Karpas-422 (cell line): ENCODE data around the gene MROH2B. TPM values are rescaled to one million over a fixed set of nuclear protein-coding genes. Genes with fewer than 3 reads are reported as not detected.

Experiments
- DNase-seq: peaks from one replicate; pipeline ENCODE4 v3.0.0-alpha.2; 2015
- H2AFZ ChIP-seq: fragments of 200-600 bp; sonication (generic); 2 replicates; pipeline ENCODE4 v1.6.1; 2014; ENCODE audit warnings: antibody characterized with exemption, low read length, mixed read lengths
- H3K27ac ChIP-seq: fragments of 200-600 bp; sonication (generic); 2 replicates; pipeline ENCODE4 v1.5.1; 2014; ENCODE audit warnings: mild to moderate bottlenecking, low read length, moderate library complexity
- H3K27me3 ChIP-seq: fragments of 200-600 bp; sonication (generic); 2 replicates; pipeline ENCODE4 v1.6.1; 2014; ENCODE audit warnings: low read length, mixed read lengths
- H3K36me3 ChIP-seq: fragments of 200-600 bp; sonication (generic); 2 replicates; pipeline ENCODE4 v1.6.1; 2014; ENCODE audit warnings: low read length, mixed read lengths; ENCODE audit not compliant: insufficient read depth
- H3K4me1 ChIP-seq: fragments of 200-600 bp; sonication (generic); 2 replicates; pipeline ENCODE4 v1.6.1; 2014; ENCODE audit warnings: mild to moderate bottlenecking, low read length, mixed read lengths
- H3K4me2 ChIP-seq: fragments of 200-600 bp; sonication (generic); 2 replicates; pipeline ENCODE4 v1.6.1; 2014; ENCODE audit warnings: low read length, low read depth, mild to moderate bottlenecking; ENCODE audit not compliant: poor library complexity, severe bottlenecking
- H3K4me3 ChIP-seq: fragments of 200-600 bp; sonication (generic); 2 replicates; pipeline ENCODE4 v1.5.1; 2014; ENCODE audit warnings: mild to moderate bottlenecking, antibody characterized with exemption, low read length, mixed read lengths
- H3K79me2 ChIP-seq: fragments of 200-600 bp; sonication (generic); 2 replicates; pipeline ENCODE4 v1.6.1; 2014; ENCODE audit warnings: mild to moderate bottlenecking, low read length, mixed read lengths
- H3K9ac ChIP-seq: fragments of 200-600 bp; sonication (generic); 2 replicates; pipeline ENCODE4 v1.6.0; 2014; ENCODE audit warnings: low read length
- H3K9me2 ChIP-seq: fragments of 200-600 bp; sonication (generic), shearing (Covaris generic); replicated peaks from 2 replicates; pipeline ENCODE4 v1.6.0; 2014; ENCODE audit warnings: mild to moderate bottlenecking, low read length, moderate library complexity; ENCODE audit not compliant: insufficient read depth
- H3K9me3 ChIP-seq: fragments of 300-700, 200-600 bp; sonication (generic); 2 replicates; pipeline ENCODE4 v1.6.1; 2014; ENCODE audit warnings: low read length, mixed read lengths
- H4K20me1 ChIP-seq: fragments of 200-600 bp; sonication (generic); 2 replicates; pipeline ENCODE4 v1.6.1; 2014; ENCODE audit warnings: mild to moderate bottlenecking, antibody characterized with exemption, low read length, low read depth; ENCODE audit not compliant: insufficient read depth
- total RNA-seq: library from RNA; depleted of rRNA; stranded (reverse); fragments of >200 nt; shearing (Covaris generic); gene quantifications from 2 replicates; pipeline ENCODE4 v1.2.3, GENCODE V29; 2014; ENCODE audit warnings: low replicate concordance

Gene MROH2B
- total RNA-seq, 1 experiment from 2014 or later, result not detected

DNA sequence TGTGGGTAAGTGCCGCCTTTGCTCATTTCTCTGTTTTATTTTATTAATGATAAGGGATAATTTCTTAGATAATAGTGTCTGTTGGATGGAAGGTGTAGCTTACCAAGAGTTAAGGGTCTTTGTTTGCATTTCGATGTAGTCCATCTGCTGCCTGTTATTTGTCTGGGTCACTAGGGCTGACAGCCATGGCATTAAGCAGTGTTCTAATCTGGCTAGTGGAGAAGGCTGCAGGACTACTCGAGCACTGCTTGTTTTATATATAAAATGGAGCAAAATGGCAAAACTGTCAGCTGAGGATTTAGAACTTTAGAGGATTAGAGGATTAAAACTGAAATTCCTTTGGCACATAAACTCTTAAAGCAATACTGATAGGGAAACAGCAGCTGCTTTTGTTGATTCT lies 94.3 kb downstream of the MROH2B start:
- H3K79me2 ChIP-seq, result no peaks in the 10 kb centered on the region
- no peaks in the 10 kb centered on the region for H3K9me3 ChIP-seq
- H3K9ac ChIP-seq, result no peak overlapping the region
- no peaks in the 10 kb centered on the region for H3K36me3 ChIP-seq
- H2AFZ ChIP-seq, result no peak overlapping the region
- H3K4me3 ChIP-seq, result no peak overlapping the region
- H3K27me3 ChIP-seq, result no peaks in the 10 kb centered on the region
- no peak overlapping the region for H3K27ac ChIP-seq
- no peak overlapping the region for H3K4me2 ChIP-seq
- no peaks in the 10 kb centered on the region for H4K20me1 ChIP-seq
- H3K9me2 ChIP-seq, result no peaks in the 10 kb centered on the region
- no peak for DNase-seq
- no peaks in the 10 kb centered on the region for H3K4me1 ChIP-seq

DNA sequence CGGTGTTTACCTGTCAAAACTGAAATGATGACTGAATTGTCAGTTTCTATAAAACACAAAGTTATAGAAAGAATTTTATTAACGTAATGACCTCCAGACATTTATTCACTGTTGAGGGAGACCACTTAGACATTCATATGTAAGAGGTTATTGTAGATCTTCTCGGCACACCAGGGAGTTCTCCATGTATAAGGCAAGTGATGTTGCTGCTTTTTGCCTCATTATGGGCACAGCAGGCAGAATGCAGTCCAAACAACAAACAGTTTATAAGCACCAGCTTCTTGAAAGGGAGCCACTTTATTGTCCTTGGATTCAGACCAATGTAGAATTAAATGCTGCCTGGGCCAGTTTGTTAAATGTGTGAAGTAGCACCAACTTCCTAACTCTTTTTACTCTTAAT lies 95.1 kb downstream of the MROH2B start:
- no peaks in the 10 kb centered on the region for H4K20me1 ChIP-seq
- H3K4me3 ChIP-seq, result no peak overlapping the region
- H3K9me2 ChIP-seq, result no peaks in the 10 kb centered on the region
- no peak for DNase-seq
- no peak overlapping the region for H3K27ac ChIP-seq
- H3K9me3 ChIP-seq, result no peaks in the 10 kb centered on the region
- no peaks in the 10 kb centered on the region for H3K79me2 ChIP-seq
- no peak overlapping the region for H3K4me2 ChIP-seq
- no peaks in the 10 kb centered on the region for H3K36me3 ChIP-seq
- no peaks in the 10 kb centered on the region for H3K4me1 ChIP-seq
- no peak overlapping the region for H2AFZ ChIP-seq
- H3K9ac ChIP-seq, result no peak overlapping the region
- no peaks in the 10 kb centered on the region for H3K27me3 ChIP-seq

DNA sequence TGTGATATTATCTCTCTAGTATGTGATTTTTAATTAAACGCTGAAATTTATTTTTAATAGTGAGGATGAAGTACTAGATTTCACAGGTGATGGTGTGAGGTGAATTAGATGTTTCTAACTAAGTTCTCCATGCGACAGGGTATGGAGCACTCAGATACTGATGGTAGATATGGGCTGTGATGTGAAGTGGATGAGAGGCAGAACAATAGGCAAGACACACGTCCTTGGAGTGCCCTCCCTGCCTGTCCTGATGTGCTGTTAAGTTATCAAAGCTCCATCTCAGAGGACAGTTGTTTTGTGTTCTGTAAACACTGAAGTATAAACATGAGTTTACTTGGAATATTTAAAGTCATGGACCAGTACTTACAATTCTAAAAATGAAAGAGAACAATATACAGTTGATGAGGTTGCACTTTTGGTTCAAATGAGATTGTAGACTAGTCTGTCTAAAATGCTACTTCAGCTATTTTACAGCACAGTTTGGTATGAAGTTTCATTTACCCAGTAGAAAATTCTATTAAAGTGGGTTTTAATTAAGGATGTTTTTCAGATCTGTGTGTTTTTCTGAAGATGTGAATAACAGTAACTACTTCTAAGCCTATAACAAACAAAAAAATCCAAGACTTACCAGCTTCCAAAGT lies 97.7 kb downstream of the MROH2B start:
- Histone ChIP-seq H3K4me1 (no peaks in the 10 kb centered on the region), H3K4me2 (no peak overlapping the region), H2AFZ (no peak overlapping the region), H3K79me2 (no peaks in the 10 kb centered on the region), H3K4me3 (no peak overlapping the region), H4K20me1 (no peaks in the 10 kb centered on the region), H3K27me3 (no peaks in the 10 kb centered on the region), H3K9ac (no peak overlapping the region), H3K9me3 (no peaks in the 10 kb centered on the region), H3K27ac (no peak overlapping the region), H3K9me2 (no peaks in the 10 kb centered on the region), H3K36me3 (no peaks in the 10 kb centered on the region)
- no peak for DNase-seq

DNA sequence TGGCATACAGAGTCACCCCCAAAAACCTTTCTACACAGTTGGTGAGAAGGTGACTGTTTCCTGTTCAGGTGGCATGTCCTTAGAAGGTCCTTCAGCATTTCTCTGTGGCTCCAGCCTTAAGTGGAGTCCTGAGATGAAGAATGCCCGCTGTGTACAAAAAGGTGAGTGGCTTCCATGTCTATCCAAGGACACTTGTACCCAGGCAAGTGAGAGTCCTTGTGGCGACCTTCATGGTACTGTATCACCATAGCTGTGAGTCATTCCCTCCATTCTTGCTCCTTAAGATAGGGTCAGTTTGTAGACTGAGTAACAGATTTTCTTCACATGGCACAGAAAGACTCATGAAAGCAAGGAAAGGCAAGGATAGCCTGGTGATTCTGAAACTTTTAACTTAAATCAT lies 98.7 kb downstream of the MROH2B start:
- Histone ChIP-seq H2AFZ (no peak overlapping the region), H3K27me3 (no peaks in the 10 kb centered on the region), H3K9me2 (no peaks in the 10 kb centered on the region), H4K20me1 (no peaks in the 10 kb centered on the region), H3K4me1 (no peaks in the 10 kb centered on the region), H3K9ac (no peak overlapping the region), H3K4me3 (no peak overlapping the region), H3K9me3 (no peaks in the 10 kb centered on the region), H3K4me2 (no peak overlapping the region), H3K27ac (no peak overlapping the region), H3K79me2 (no peaks in the 10 kb centered on the region), H3K36me3 (no peaks in the 10 kb centered on the region)
- DNase-seq, result no peak

DNA sequence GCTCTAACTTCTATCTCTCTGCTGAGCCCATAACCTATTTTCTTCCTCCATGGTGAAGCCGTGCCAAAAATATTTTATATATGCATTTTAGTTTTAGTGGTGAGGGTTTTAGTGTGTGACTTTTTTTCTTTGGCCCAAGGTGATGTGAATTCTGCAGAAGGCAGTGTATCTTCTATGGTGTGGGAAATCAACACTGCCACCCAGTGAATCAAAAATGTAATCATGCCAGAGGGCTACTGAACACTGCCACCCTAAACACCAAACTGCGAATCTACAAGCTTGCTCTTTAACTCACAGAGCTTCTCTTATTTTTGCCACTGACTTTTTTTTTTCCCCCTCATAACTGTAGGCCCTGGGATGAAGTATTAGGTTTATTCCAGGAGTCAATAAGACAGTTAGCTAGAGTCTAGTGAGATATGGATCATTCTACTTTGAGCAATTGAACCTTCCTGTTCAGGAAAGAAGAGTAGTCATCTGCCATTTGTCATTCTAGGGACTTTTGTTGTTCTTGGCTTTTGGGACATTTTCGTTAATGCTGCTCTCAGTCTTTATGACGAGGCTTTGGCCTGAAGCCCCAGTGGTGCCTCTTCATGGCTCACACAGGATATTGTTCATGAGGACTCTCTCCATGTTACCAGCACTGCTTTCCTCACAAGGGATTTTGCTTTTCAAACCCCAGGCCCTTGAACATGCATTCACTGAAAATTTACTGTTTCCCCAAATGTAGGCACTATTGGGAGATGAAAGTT lies 108.8 kb downstream of the MROH2B start:
- no peaks in the 10 kb centered on the region for H4K20me1 ChIP-seq
- no peak overlapping the region for H3K4me3 ChIP-seq
- H3K79me2 ChIP-seq, result no peaks in the 10 kb centered on the region
- H3K9me3 ChIP-seq, result no peaks in the 10 kb centered on the region
- no peak overlapping the region for H3K9ac ChIP-seq
- H3K4me2 ChIP-seq, result no peak overlapping the region
- no peak overlapping the region for H3K27ac ChIP-seq
- DNase-seq, result peak; percentile 45
- H2AFZ ChIP-seq, result no peak overlapping the region
- no peaks in the 10 kb centered on the region for H3K9me2 ChIP-seq
- H3K36me3 ChIP-seq, result no peaks in the 10 kb centered on the region
- H3K27me3 ChIP-seq, result no peaks in the 10 kb centered on the region
- H3K4me1 ChIP-seq, result no peaks in the 10 kb centered on the region

DNA sequence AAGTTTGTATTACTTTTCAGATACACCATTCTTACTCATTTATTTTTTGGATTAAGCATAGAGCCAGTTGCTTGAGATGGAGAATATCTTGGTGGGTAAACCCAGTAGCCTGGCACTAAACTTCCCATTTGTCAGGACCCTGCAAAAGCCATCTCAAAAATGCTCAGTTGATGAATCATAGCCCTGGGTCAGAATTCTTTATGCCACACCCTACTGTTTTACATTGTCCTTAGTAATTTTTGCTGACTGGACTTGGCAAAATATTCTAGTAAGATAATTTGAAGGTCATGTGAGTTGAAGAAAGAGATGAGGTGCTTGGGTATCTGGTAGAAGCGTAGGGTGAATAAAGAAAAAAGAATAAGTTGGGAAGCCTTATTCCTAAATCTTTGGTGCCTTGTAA lies 111.1 kb downstream of the MROH2B start:
- H3K9me3 ChIP-seq, result no peaks in the 10 kb centered on the region
- H4K20me1 ChIP-seq, result no peaks in the 10 kb centered on the region
- H3K27me3 ChIP-seq, result no peaks in the 10 kb centered on the region
- no peak overlapping the region for H3K4me3 ChIP-seq
- no peak overlapping the region for H3K9ac ChIP-seq
- no peaks in the 10 kb centered on the region for H3K9me2 ChIP-seq
- no peak overlapping the region for H3K27ac ChIP-seq
- H3K4me1 ChIP-seq, result no peaks in the 10 kb centered on the region
- no peaks in the 10 kb centered on the region for H3K36me3 ChIP-seq
- H3K79me2 ChIP-seq, result no peaks in the 10 kb centered on the region
- DNase-seq, result no peak
- no peak overlapping the region for H2AFZ ChIP-seq
- H3K4me2 ChIP-seq, result no peak overlapping the region

DNA sequence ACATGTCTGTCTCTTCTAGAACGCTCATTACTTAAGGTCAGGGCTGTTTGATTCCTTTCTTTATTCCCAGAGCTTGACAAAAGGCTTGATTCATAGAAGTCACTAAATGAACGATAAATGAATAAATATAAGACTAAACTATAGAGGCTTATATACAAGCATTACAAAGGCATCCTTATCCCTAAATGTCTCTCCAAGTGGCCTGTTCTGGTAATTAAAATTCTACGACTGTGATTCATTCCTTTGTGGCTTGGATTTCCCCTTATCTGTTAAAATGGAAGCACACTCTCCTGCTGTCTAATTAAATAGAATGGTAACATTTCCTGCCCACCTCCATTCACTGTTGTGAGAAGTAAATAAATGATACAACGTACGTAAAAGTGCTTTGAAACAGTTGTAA lies 112.3 kb downstream of the MROH2B start:
- H3K4me2 ChIP-seq, result no peak overlapping the region
- no peak for DNase-seq
- no peaks in the 10 kb centered on the region for H3K79me2 ChIP-seq
- H2AFZ ChIP-seq, result no peak overlapping the region
- no peaks in the 10 kb centered on the region for H3K9me3 ChIP-seq
- no peak overlapping the region for H3K27ac ChIP-seq
- H3K4me3 ChIP-seq, result no peak overlapping the region
- no peaks in the 10 kb centered on the region for H3K36me3 ChIP-seq
- no peaks in the 10 kb centered on the region for H3K9me2 ChIP-seq
- no peaks in the 10 kb centered on the region for H4K20me1 ChIP-seq
- no peaks in the 10 kb centered on the region for H3K27me3 ChIP-seq
- H3K9ac ChIP-seq, result no peak overlapping the region
- no peaks in the 10 kb centered on the region for H3K4me1 ChIP-seq

DNA sequence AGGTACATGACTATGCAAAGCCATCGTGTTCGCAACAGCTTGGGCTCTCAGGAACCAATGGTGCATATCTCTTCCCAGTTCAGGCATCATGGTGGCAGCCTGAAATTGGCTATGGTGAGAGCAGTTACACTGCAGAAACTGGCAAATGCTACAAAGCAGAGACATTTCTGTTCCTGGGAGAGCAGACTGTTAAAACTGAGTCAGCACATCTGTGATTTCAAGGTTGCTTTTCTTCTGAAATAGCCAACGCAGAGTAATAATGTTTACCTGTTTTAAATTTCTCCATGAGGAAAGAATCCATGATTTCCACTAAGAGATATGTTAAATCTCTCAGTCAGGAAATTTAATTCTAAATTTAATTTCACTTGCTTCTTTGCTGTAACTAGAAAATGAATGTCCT lies 114.1 kb downstream of the MROH2B start:
- no peaks in the 10 kb centered on the region for H4K20me1 ChIP-seq
- H3K36me3 ChIP-seq, result no peaks in the 10 kb centered on the region
- H3K9ac ChIP-seq, result no peak overlapping the region
- H3K79me2 ChIP-seq, result no peaks in the 10 kb centered on the region
- H3K27me3 ChIP-seq, result no peaks in the 10 kb centered on the region
- DNase-seq, result no peak
- no peak overlapping the region for H3K4me3 ChIP-seq
- H3K4me2 ChIP-seq, result no peak overlapping the region
- no peak overlapping the region for H3K27ac ChIP-seq
- no peak overlapping the region for H2AFZ ChIP-seq
- H3K9me2 ChIP-seq, result no peaks in the 10 kb centered on the region
- no peaks in the 10 kb centered on the region for H3K9me3 ChIP-seq
- H3K4me1 ChIP-seq, result no peaks in the 10 kb centered on the region
